Upper lobe of left lung (tissue), 6 donors: ENCODE measurements around the gene SCAI. TPM values are rescaled to one million over a fixed set of nuclear protein-coding genes. Genes with fewer than 3 reads are reported as not detected.
"Not testable (repeated sequence)": the region's sequence is repeated elsewhere in the genome, so short reads cannot be mapped to it uniquely, and the experiment has no call there.

Source experiments
- ATAC-seq, 2 donors: fragments of 200-7000 bp; cut with Tn5 transposase; one replicate each; pipeline ENCODE4 v1.9.1; 2022; ENCODE audit warnings: mild to moderate bottlenecking in 2 of 2, moderate library complexity in 2 of 2; ENCODE audit not compliant: low FRiP score in 2 of 2
- DNase-seq, 2 donors: peaks; one replicate each; pipeline ENCODE4 v3.0.0-alpha.2; 2019 to 2020
- H3K27ac ChIP-seq, 4 donors: fragments of 200-600 bp; sonication (generic); one replicate each; pipeline ENCODE4 v1.5.1; 2016 to 2019
- H3K27me3 ChIP-seq, 4 donors: fragments of 200-600 bp; sonication (generic); one replicate each; pipeline ENCODE4 v1.5.1; 2017 to 2019
- H3K36me3 ChIP-seq, 4 donors: fragments of 200-600 bp; sonication (generic); one replicate each; pipeline ENCODE4 v1.5.1; 2016 to 2019
- H3K4me1 ChIP-seq, 4 donors: fragments of 200-600 bp; sonication (generic); one replicate each; pipeline ENCODE4 v1.5.1; 2018 to 2019
- H3K4me3 ChIP-seq, 4 donors: fragments of 200-600 bp; sonication (generic); one replicate each; pipeline ENCODE4 v1.5.1; 2017 to 2019; ENCODE audit warnings: mild to moderate bottlenecking in 2 of 4, moderate library complexity in 1 of 4
- H3K9me3 ChIP-seq, 4 donors: fragments of 200-600 bp; sonication (generic); one replicate each; pipeline ENCODE4 v1.5.1; 2018 to 2019
- EP300 ChIP-seq, 4 donors: sonication (generic); formaldehyde crosslinking; IDR thresholded peaks; one replicate each; pipeline ENCODE4 v1.5.1; 2017; ENCODE audit warnings: antibody characterized with exemption in 4 of 4, control low read depth in 2 of 4
- POLR2A ChIP-seq, 4 donors: fragments of 450-650 bp; IDR thresholded peaks; one replicate each; pipeline ENCODE4 v1.5.1; 2016 to 2017; ENCODE audit warnings: antibody characterized with exemption in 4 of 4, mild to moderate bottlenecking in 2 of 4
- POLR2AphosphoS5 ChIP-seq, 2 donors: sonication (generic); formaldehyde crosslinking; IDR thresholded peaks; one replicate each; pipeline ENCODE4 v1.5.1; 2017; ENCODE audit warnings: antibody characterized with exemption in 2 of 2
- WGBS, 2 donors: methylation state at CpG; one replicate each; pipeline ENCODE4 v1.1.5; 2017 to 2018; 5-methylcytosine and 5-hydroxymethylcytosine counted together
- total RNA-seq, 6 donors: library from RNA; depleted of rRNA in 4 of 6; stranded (reverse); fragments of >200 nt in 4 of 6; gene quantifications; one replicate each; pipeline versions ENCODE4 v1.1.0 to v1.2.1, GENCODE V29; 2016 to 2021
- TF ChIP-seq, protein P1 (sequence below), 6 experiments: fragments of 450-650 bp in 4 of 6; fragments of 200-600 bp in 2 of 6; sonication (generic) in 2 of 6; IDR thresholded peaks; one replicate each; pipeline ENCODE4 v1.5.1; 2016 to 2019; ENCODE audit warnings: antibody characterized with exemption in 6 of 6
- donor health status: DM: no; HTN: no; CAD: no; lungs with moderate emphysema.
- donor health status: DM: no; HTN: yes; CAD: no; lungs with severe emphysema.

The SCAI gene
- total RNA-seq, 6 donors from 2014 or later = 12.9 to 77.5 (median 23.4) TPM

GRCh38 chr9:125085703-125086477 lies 57.4 kb downstream of the SCAI start:
- peaks cover 0 to 10% (median 0%) of the 10 kb centered on the region in 4 donors for H3K9me3 ChIP-seq
- DNase-seq (no peak), ATAC-seq (no peak)
- H3K27ac ChIP-seq = no peak overlapping the region
- no peaks in the 10 kb centered on the region for H3K36me3 ChIP-seq
- no peak for TF ChIP-seq POLR2A (IDR thresholded peaks at IDR 0.05)
- TF ChIP-seq EP300 (IDR thresholded peaks at IDR 0.05) = no peak
- WGBS, 2 donors = 78 to 84% methylated on average over 6 of the region's 6 CpGs
- H3K27me3 ChIP-seq = no peaks in the 10 kb centered on the region
- no peak overlapping the region for H3K4me3 ChIP-seq
- H3K4me1 ChIP-seq = no peaks in the 10 kb centered on the region

GRCh38 chr9:125082197-125082596 lies 61.1 kb downstream of the SCAI start:
- DNase-seq, H3K27me3 ChIP-seq, H3K27ac ChIP-seq, H3K9me3 ChIP-seq, H3K36me3 ChIP-seq, ATAC-seq, H3K4me3 ChIP-seq, H3K4me1 ChIP-seq: not testable (repeated sequence)
- 71 to 93% methylated on average over 2 to 4 of the region's 6 CpGs for WGBS, 2 donors

- not testable (repeated sequence) for DNase-seq, H3K9me3 ChIP-seq, H3K4me1 ChIP-seq, ATAC-seq, H3K4me3 ChIP-seq, H3K27me3 ChIP-seq, H3K36me3 ChIP-seq, H3K27ac ChIP-seq
- WGBS, 2 donors = 93% methylated on average over 2 of the region's 2 CpGs
These were observed 62.5 kb downstream of the SCAI start for GRCh38 chr9:125080797-125081196.

- Histone ChIP-seq H3K4me1 (no peaks in the 10 kb centered on the region), H3K27ac (no peak overlapping the region), H3K9me3 (peaks cover 0 to 10% (median 1%) of the 10 kb centered on the region in 4 donors), H3K36me3 (no peaks in the 10 kb centered on the region), H3K27me3 (no peaks in the 10 kb centered on the region), H3K4me3 (no peak overlapping the region)
- 73 to 89% methylated on average over 2 of the region's 2 CpGs for WGBS, 2 donors
- no peak for ATAC-seq
- no peak for TF ChIP-seq EP300 (IDR thresholded peaks at IDR 0.05)
- TF ChIP-seq POLR2A (IDR thresholded peaks at IDR 0.05) = no peak
- TF ChIP-seq POLR2AphosphoS5 (IDR thresholded peaks at IDR 0.05) = no peak
- TF ChIP-seq, protein P1, sequence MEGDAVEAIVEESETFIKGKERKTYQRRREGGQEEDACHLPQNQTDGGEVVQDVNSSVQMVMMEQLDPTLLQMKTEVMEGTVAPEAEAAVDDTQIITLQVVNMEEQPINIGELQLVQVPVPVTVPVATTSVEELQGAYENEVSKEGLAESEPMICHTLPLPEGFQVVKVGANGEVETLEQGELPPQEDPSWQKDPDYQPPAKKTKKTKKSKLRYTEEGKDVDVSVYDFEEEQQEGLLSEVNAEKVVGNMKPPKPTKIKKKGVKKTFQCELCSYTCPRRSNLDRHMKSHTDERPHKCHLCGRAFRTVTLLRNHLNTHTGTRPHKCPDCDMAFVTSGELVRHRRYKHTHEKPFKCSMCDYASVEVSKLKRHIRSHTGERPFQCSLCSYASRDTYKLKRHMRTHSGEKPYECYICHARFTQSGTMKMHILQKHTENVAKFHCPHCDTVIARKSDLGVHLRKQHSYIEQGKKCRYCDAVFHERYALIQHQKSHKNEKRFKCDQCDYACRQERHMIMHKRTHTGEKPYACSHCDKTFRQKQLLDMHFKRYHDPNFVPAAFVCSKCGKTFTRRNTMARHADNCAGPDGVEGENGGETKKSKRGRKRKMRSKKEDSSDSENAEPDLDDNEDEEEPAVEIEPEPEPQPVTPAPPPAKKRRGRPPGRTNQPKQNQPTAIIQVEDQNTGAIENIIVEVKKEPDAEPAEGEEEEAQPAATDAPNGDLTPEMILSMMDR (IDR thresholded peaks at IDR 0.05) = no peak
- no peak for DNase-seq
These were observed 63.4 kb downstream of the SCAI start for GRCh38 chr9:125079931-125080330.

- Histone ChIP-seq H3K36me3 (no peaks in the 10 kb centered on the region), H3K27ac (no peak overlapping the region), H3K4me1 (no peaks in the 10 kb centered on the region), H3K9me3 (peaks cover 0 to 3% (median under 1%) of the 10 kb centered on the region in 4 donors), H3K4me3 (no peak overlapping the region), H3K27me3 (no peaks in the 10 kb centered on the region)
- DNase-seq (no peak), ATAC-seq (no peak)
- 82 to 94% methylated on average over 7 of the region's 7 CpGs for WGBS, 2 donors
- TF ChIP-seq POLR2A (IDR thresholded peaks at IDR 0.05) = no peak
- TF ChIP-seq POLR2AphosphoS5 (IDR thresholded peaks at IDR 0.05) = no peak
- TF ChIP-seq EP300 (IDR thresholded peaks at IDR 0.05) = no peak
- TF ChIP-seq, protein P1 (IDR thresholded peaks at IDR 0.05) = no peak
These were observed 67.3 kb downstream of the SCAI start for GRCh38 chr9:125075997-125076396.

- H3K4me3 ChIP-seq = no peak overlapping the region
- whole genome bisulfite sequencing, 2 donors = 78 to 87% methylated on average over 2 of the region's 2 CpGs
These were observed 68.4 kb downstream of the SCAI start for GRCh38 chr9:125074976-125075375.

More at GRCh38 chr9:125074976-125075375, 68.4 kb downstream of the SCAI start:
- no peak overlapping the region for H3K27ac ChIP-seq
- no peak for ATAC-seq
- H3K4me1 ChIP-seq = no peaks in the 10 kb centered on the region
- no peak for TF ChIP-seq POLR2A (IDR thresholded peaks at IDR 0.05)
- TF ChIP-seq EP300 (IDR thresholded peaks at IDR 0.05) = no peak
- no peak for TF ChIP-seq POLR2AphosphoS5 (IDR thresholded peaks at IDR 0.05)
- TF ChIP-seq, protein P1 (IDR thresholded peaks at IDR 0.05) = no peak
- no peaks in the 10 kb centered on the region for H3K36me3 ChIP-seq
- no peak for DNase-seq
- H3K9me3 ChIP-seq = no peaks in the 10 kb centered on the region
- H3K27me3 ChIP-seq = no peaks in the 10 kb centered on the region
